Neuronal stem cell (in vitro differentiated cells): ENCODE results near the gene KRT71.
A peak's percentile ranks its signal among the peaks of the same experiment; 100 is the strongest.

Source experiments
- DNase-seq: peaks from one replicate; pipeline ENCODE4 v3.0.0-alpha.2; 2013; ENCODE audit warnings: low spot score
- H2AFZ ChIP-seq: one replicate; pipeline ENCODE4 v1.6.1; 2013; ENCODE audit warnings: mild to moderate bottlenecking, low read length, inconsistent platforms
- H2AK5ac ChIP-seq: 2 replicates; pipeline ENCODE4 v1.6.1; 2013; ENCODE audit warnings: low read depth, mild to moderate bottlenecking, inconsistent platforms, low read length, moderate library complexity, mixed read lengths
- H2BK120ac ChIP-seq: 2 replicates; pipeline ENCODE4 v1.6.1; 2013; ENCODE audit warnings: low read depth, mild to moderate bottlenecking, inconsistent platforms, low read length, moderate library complexity, mixed read lengths
- H2BK12ac ChIP-seq: one replicate; pipeline ENCODE4 v1.6.1; 2013; ENCODE audit warnings: low read length, inconsistent platforms
- H2BK15ac ChIP-seq: 2 replicates; pipeline ENCODE4 v1.6.1; 2013; ENCODE audit warnings: mild to moderate bottlenecking, low read length, inconsistent platforms, mixed read lengths
- H2BK5ac ChIP-seq: one replicate; pipeline ENCODE4 v1.6.1; 2013; ENCODE audit warnings: inconsistent platforms, mild to moderate bottlenecking, low read length, moderate library complexity
- H3K14ac ChIP-seq: one replicate; pipeline ENCODE4 v1.6.1; 2013; ENCODE audit warnings: low read length, inconsistent platforms
- H3K18ac ChIP-seq: 2 replicates; pipeline ENCODE4 v1.6.1; 2013; ENCODE audit warnings: low read length, inconsistent platforms
- H3K23ac ChIP-seq: 2 replicates; pipeline ENCODE4 v1.6.1; 2013; ENCODE audit warnings: low read depth, mild to moderate bottlenecking, mixed read lengths, low read length, inconsistent platforms; ENCODE audit not compliant: poor library complexity
- H3K27ac ChIP-seq: replicated peaks from 3 replicates; pipeline ENCODE4 v1.5.1; 2013; ENCODE audit warnings: low read length, inconsistent platforms
- H3K27me3 ChIP-seq, 3 experiments: 2 replicates each; pipeline ENCODE4 v1.6.1; 2013; ENCODE audit warnings: low read length in 3 of 3, mild to moderate bottlenecking in 2 of 3, inconsistent platforms in 1 of 3, low read depth in 1 of 3, mixed read lengths in 1 of 3, moderate library complexity in 1 of 3; ENCODE audit not compliant: control insufficient read depth in 3 of 3, insufficient read depth in 3 of 3
- H3K36me3 ChIP-seq, 2 donors: replicated peaks in 1 of 2; 2 replicates each; pipeline ENCODE4 v1.6.1; 2013; ENCODE audit warnings: low read length in 2 of 2; ENCODE audit not compliant: control insufficient read depth in 2 of 2, insufficient read depth in 2 of 2
- H3K4ac ChIP-seq: 2 replicates; pipeline ENCODE4 v1.6.1; 2013; ENCODE audit warnings: inconsistent platforms, mild to moderate bottlenecking, low read length, moderate library complexity
- H3K4me1 ChIP-seq, 2 donors: 1 replicate in 1 of 2; 2 replicates in 1 of 2; pipeline ENCODE4 v1.6.1; 2013; ENCODE audit warnings: low read length in 2 of 2, low read depth in 1 of 2; ENCODE audit not compliant: control insufficient read depth in 2 of 2, insufficient read depth in 1 of 2
- H3K4me2 ChIP-seq: one replicate; pipeline ENCODE4 v1.6.1; 2013; ENCODE audit warnings: mild to moderate bottlenecking, low read length, inconsistent platforms; ENCODE audit not compliant: insufficient read depth, poor library complexity, severe bottlenecking
- H3K4me3 ChIP-seq, 2 donors: 2 replicates each; pipeline ENCODE4 v1.5.1; 2013; ENCODE audit warnings: low read length in 2 of 2, mild to moderate bottlenecking in 2 of 2, inconsistent platforms in 1 of 2, moderate library complexity in 1 of 2
- H3K79me1 ChIP-seq: one replicate; pipeline ENCODE4 v1.6.1; 2013; ENCODE audit warnings: low read depth, mild to moderate bottlenecking, inconsistent platforms, low read length, moderate library complexity
- H3K9ac ChIP-seq: one replicate; pipeline ENCODE4 v1.6.1; 2013; ENCODE audit warnings: mild to moderate bottlenecking, low read depth, low read length, inconsistent platforms; ENCODE audit not compliant: poor library complexity
- H3K9me3 ChIP-seq, 2 donors: replicated peaks in 1 of 2; 2 replicates each; pipeline versions ENCODE3 to v1.6.1; 2013; ENCODE audit warnings: low read length in 2 of 2, mild to moderate bottlenecking in 2 of 2, inconsistent platforms in 1 of 2, low read depth in 1 of 2, mixed read lengths in 1 of 2, moderate library complexity in 1 of 2; ENCODE audit not compliant: control insufficient read depth in 2 of 2, insufficient read depth in 1 of 2
- H4K8ac ChIP-seq: one replicate; pipeline ENCODE4 v1.6.1; 2013; ENCODE audit warnings: low read depth, mild to moderate bottlenecking, inconsistent platforms, low read length, moderate library complexity
- H4K91ac ChIP-seq: one replicate; pipeline ENCODE4 v1.6.1; 2013; ENCODE audit warnings: low read length, low read depth, mild to moderate bottlenecking, inconsistent platforms; ENCODE audit not compliant: poor library complexity
- WGBS, 2 donors: extraction: QIAGEN DNeasy Blood & Tissue Kit; methylation state at CpG; one replicate each; pipeline ENCODE4 v1.1.7; 2013; ENCODE audit warnings: missing lambda C conversion rate in 2 of 2, mixed read lengths in 1 of 2; ENCODE audit not compliant: insufficient read length in 2 of 2, insufficient replicate concordance in 1 of 2; ENCODE audit errors: extremely low coverage in 2 of 2; 5-methylcytosine and 5-hydroxymethylcytosine counted together

KRT71 gene

DNA sequence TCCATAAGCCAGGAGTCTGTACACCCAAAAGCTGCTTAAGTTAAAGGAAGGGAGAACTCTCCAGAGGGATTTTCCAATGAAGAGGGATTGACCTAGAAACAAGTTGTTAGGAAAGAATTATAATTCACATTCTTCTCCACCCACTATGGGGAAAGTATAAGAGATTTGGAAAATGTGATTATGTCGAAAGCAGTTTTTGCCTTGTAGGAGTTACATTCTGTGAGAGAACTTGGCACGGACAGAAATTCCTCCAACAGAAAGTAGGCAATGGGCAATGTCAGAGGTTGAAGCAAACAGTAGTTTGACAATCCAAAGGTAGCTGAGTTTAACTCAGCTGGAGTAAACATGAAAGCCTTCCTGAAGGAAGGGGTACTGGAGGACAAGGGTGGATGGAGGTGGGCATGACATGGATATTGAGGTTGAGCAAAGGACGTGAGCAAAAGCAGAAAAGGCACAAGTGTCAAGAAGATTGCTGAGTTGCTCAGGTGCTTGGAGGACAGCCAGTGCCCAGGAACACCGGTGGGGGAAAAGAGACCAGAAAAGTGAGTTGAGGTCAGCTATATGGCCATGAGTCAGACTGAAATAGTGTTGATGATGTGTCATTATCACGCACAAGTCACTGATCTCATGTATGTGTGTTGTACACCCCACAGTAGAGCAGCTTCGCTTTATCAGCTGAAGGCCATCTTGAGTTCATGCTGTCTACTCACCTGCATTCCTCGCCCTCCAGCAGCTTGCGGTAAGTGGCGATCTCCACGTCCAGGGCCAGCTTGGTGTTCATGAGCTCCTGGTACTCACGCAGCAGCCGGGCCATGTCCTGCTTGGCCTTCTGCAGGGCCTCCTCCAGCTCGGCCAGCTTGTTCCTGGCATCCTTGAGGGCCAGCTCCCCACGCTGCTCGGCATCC is 36.8 kb downstream of the KRT71 start:
- no peak overlapping the region for H3K27ac ChIP-seq
- peak overlapping the region in 1 of 2 donors; percentile 38 for H3K4me3 ChIP-seq
- H2BK120ac ChIP-seq: no peak overlapping the region
- no peaks in the 10 kb centered on the region for H3K36me3 ChIP-seq
- no peak overlapping the region for H2BK15ac ChIP-seq
- no peak for DNase-seq
- H3K4ac ChIP-seq: no peak overlapping the region
- H3K27me3 ChIP-seq: no peaks in the 10 kb centered on the region
- WGBS, 2 donors: no CpG with 5 or more reads among the region's 15 CpGs
- H2BK12ac ChIP-seq: no peak overlapping the region
- no peak overlapping the region for H3K14ac ChIP-seq
- no peaks in the 10 kb centered on the region for H3K4me1 ChIP-seq
- H2BK5ac ChIP-seq: no peak overlapping the region
- no peaks in the 10 kb centered on the region for H3K79me1 ChIP-seq
- no peak overlapping the region for H4K8ac ChIP-seq
- H3K18ac ChIP-seq: peak overlapping the region; percentile 34
- H4K91ac ChIP-seq: no peak overlapping the region
- no peak overlapping the region for H2AFZ ChIP-seq
- no peak overlapping the region for H3K9ac ChIP-seq
- H2AK5ac ChIP-seq: no peak overlapping the region
- H3K23ac ChIP-seq: peak overlapping the region; percentile 9
- H3K4me2 ChIP-seq: no peak overlapping the region
- no peaks in the 10 kb centered on the region for H3K9me3 ChIP-seq

DNA sequence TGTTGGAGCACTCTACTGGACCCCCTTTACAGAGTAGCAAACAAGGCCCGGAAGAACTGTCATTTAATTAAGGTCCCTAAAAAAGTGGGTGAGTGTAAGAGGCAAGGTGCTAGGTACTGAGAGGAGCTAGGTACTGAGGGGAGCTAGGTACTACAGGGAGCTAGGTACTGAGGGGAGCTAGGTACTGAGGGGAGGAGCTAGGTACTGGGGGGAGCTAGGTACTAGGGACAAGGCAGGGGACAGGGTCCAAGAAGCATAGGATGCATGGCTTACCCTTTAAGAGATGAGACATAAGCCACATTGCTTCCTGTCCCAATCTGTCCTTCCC is 37.7 kb downstream of the KRT71 start:
- Histone ChIP-seq H3K4me2 (no peak overlapping the region), H2BK15ac (no peak overlapping the region), H2BK12ac (no peak overlapping the region), H4K8ac (no peak overlapping the region), H3K9me3 (no peaks in the 10 kb centered on the region), H3K18ac (no peak overlapping the region), H3K79me1 (no peaks in the 10 kb centered on the region), H3K14ac (no peak overlapping the region), H3K4me3 (no peak overlapping the region), H3K27ac (no peak overlapping the region), H2BK120ac (no peak overlapping the region), H3K9ac (no peak overlapping the region), H3K23ac (no peak overlapping the region), H3K4me1 (no peaks in the 10 kb centered on the region), H4K91ac (no peak overlapping the region), H3K27me3 (no peaks in the 10 kb centered on the region), H2AFZ (no peak overlapping the region), H2BK5ac (no peak overlapping the region), H3K36me3 (no peaks in the 10 kb centered on the region), H3K4ac (no peak overlapping the region), H2AK5ac (peak overlapping the region; percentile 19)
- DNase-seq: no peak
- no CpG with 5 or more reads among the region's 1 CpG for WGBS, 2 donors

DNA sequence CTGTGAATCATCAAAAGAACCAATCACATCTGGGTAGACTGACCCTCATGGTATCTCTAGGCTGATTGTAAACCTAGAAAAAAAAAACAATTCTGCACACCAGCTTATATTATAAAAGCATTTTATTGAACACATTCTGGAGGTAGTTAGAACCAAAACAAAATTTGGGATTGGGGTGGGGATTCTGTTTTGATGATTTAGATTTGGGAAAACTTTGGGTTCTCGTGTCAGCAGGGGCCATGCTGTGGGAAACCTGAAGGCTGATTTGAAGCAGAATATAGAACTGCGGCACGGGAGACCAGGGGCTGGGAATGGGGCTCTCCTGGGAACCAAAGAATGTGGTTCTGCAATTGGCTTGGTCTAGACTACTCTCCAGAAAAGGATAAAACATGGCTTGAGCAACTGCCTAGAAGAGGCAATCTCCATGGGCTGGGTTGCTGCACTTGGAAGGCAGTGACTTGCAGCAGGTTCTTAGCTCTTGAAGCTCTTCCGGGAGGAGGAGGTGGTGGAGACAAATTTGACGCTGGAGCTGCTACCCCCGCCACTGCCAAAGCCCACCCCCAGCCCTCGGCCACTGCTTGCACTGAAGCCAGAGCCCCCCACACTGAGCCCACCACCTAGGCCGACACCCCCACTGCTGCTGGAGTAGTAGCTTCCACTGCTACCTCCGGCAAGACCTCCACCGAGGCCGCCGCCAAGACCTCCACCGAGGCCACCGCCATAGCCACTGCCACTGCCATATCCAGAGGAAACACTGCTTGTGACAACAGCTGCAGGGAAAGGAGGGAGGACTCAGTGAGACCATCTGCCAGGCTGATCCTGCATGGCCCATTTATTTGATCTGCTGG is 38.2 kb downstream of the KRT71 start:
- DNase-seq: no peak
- H2BK12ac ChIP-seq: no peak overlapping the region
- H3K9ac ChIP-seq: peak overlapping the region; percentile 54
- H4K91ac ChIP-seq: no peak overlapping the region
- H3K36me3 ChIP-seq: no peaks in the 10 kb centered on the region
- H2AFZ ChIP-seq: no peak overlapping the region
- no peak overlapping the region for H3K27ac ChIP-seq
- no peak overlapping the region for H3K4me2 ChIP-seq
- H2BK120ac ChIP-seq: no peak overlapping the region
- H3K4ac ChIP-seq: no peak overlapping the region
- H3K18ac ChIP-seq: peak overlapping the region; percentile 24
- no peaks in the 10 kb centered on the region for H3K79me1 ChIP-seq
- H2AK5ac ChIP-seq: peak overlapping the region; percentile 19
- H3K4me3 ChIP-seq: no peak overlapping the region
- no peaks in the 10 kb centered on the region for H3K4me1 ChIP-seq
- peak overlapping the region; percentile 48 for H3K23ac ChIP-seq
- no peaks in the 10 kb centered on the region for H3K27me3 ChIP-seq
- no peak overlapping the region for H3K14ac ChIP-seq
- H4K8ac ChIP-seq: no peak overlapping the region
- no CpG with 5 or more reads among the region's 14 CpGs for WGBS, 2 donors
- H2BK15ac ChIP-seq: no peak overlapping the region
- H3K9me3 ChIP-seq: no peaks in the 10 kb centered on the region
- H2BK5ac ChIP-seq: no peak overlapping the region

DNA sequence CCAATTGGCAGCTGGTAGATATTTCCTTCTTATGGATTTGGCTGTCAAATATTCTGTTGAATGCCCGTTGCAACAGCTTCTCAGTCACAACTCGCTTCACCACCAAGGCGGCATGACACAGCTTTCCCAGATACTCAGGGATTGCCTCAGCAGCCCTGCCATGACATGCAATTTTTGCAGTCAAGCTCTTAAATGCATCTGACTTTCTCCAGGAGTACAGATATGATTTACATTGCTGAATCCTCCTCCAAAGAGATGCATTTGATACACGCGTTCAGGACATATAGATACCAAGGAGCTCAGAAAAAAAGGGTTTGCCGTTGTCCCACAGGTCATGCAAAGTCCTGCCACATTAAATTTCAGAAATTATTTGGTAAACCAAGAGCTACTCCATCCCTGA is 39.2 kb downstream of the KRT71 start:
- Histone ChIP-seq H3K27me3 (no peaks in the 10 kb centered on the region), H3K4me3 (no peak overlapping the region), H3K18ac (no peak overlapping the region), H4K91ac (no peak overlapping the region), H2AFZ (no peak overlapping the region), H2BK15ac (no peak overlapping the region), H2AK5ac (no peak overlapping the region), H3K79me1 (no peaks in the 10 kb centered on the region), H2BK120ac (no peak overlapping the region), H3K9ac (no peak overlapping the region), H3K4me1 (no peaks in the 10 kb centered on the region), H3K14ac (no peak overlapping the region), H3K27ac (no peak overlapping the region), H3K36me3 (no peaks in the 10 kb centered on the region), H3K4me2 (no peak overlapping the region), H3K23ac (no peak overlapping the region), H4K8ac (no peak overlapping the region), H2BK12ac (no peak overlapping the region), H3K9me3 (no peaks in the 10 kb centered on the region), H3K4ac (no peak overlapping the region), H2BK5ac (no peak overlapping the region)
- no peak for DNase-seq
- WGBS, 2 donors: no CpG with 5 or more reads among the region's 6 CpGs
